Measurements from ENCODE around the gene DNM2.

- no peak for TF ChIP-seq POLR2AphosphoS5 (IDR thresholded peaks at IDR 0.05; ENCODE audit: low read length)
- TF ChIP-seq MEF2A (IDR thresholded peaks at IDR 0.05; ENCODE audit: insufficient read depth, low read depth, low read length): no peak
- TF ChIP-seq USF1 (IDR thresholded peaks at IDR 0.05; ENCODE audit: borderline replicate concordance, extremely low read length, insufficient read depth, low read depth, low read length): no peak
- TF ChIP-seq EED (IDR thresholded peaks at IDR 0.05; ENCODE audit: low read depth): no peak
- TF ChIP-seq POLR2A (IDR thresholded peaks at IDR 0.05; ENCODE audit: low read depth, low read length): no peak
- TF ChIP-seq RFX5 (IDR thresholded peaks at IDR 0.05; ENCODE audit: low read depth, low read length): no peak
- no peak for TF ChIP-seq ATF2 (IDR thresholded peaks at IDR 0.05; ENCODE audit: low read length)
- no peak for TF ChIP-seq CTCF (IDR thresholded peaks at IDR 0.05 in 2 of 3, conservative IDR thresholded peaks at IDR 0.05 in 1 of 3; ENCODE audit: control insufficient read depth in 2 of 3, extremely low read depth in 1 of 3, insufficient read depth in 1 of 3, low read depth in 3 of 3, low read length in 3 of 3)
Measured at GRCh38 chr19:10862561-10863106, 144.8 kb downstream of the DNM2 start.
